Measurements from ENCODE around the gene MBNL1.
"Not testable (repeated sequence)": the region's sequence is repeated elsewhere in the genome, so short reads cannot be mapped to it uniquely, and the experiment has no call there.

Gene MBNL1

DNA sequence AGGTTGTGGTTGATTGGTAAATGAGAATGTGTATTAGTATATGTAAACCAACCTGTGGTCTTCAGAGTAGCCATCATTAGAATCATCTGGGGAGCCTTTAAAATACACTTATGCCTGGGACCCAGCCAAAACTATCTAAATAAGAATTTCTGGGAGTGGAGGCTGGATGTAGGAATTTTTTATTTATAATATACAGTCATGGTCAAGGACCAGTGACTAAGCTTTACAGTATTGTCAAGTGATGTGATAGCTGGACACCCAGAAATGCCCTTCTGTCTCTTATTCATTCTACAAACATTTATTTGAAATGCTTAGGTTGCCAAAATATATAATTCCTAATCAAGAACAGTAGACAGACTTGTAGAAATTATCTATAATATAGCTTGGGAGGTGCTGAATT is 132.2 kb downstream of the MBNL1 start:
- DNase-seq (ENCODE audit: low read depth, low spot score) = no peak

DNA sequence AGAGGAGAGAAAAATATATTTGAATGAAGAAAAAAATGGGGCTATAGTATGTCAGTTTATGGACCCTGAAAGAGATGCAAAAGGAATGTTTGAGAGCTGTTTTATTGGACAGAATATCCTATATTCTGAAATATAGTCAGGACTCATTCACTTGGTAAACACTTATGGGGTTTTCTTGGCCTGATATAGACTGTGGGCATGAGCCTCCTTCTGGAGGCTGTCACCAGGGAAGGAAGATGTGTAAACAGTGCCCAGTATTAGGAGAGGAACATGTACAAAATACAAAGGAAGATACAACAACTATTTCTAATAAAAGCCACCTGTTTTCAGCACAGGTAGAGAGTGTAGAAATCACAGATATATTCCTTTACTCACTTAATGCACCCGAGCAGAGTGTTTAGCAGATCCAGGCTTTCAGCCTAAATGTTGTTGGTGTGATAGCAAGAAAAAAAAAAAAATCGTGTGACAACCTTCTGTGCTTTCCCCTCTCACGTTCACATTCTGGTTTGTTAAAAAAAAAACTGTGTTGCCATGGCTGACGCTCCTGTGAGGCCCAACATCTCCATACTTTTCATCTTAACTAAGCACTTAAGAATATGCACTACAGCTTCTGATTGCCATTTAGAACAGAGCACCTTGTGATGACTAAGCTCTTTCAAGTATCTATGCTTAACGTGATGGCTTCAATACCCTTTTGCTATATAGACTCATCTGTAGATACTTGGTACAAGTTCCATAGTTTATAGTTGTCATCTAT is 134.1 kb downstream of the MBNL1 start:
- DNase-seq (ENCODE audit: low read depth, low spot score) = no peak

DNA sequence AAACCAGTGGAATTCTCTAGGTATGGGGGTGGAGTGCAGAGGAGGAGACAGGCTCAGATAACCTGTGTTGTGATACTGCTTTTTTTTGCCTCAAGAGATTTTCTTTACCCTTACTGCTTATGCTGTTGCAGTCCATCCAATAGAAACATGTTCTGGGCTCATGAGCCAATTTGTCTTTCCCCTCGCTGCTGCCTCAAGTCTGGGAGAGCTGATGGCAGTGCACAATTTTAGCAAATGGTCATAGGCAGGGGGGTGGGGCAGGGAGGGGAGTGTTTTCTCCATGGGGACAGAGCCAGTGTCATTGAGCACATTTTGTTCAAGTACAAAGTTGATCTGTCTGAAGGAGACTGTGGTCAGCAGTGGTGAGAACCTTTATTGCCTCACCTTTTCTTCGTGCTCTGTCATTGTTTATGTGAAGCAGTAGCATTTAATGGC is 134.9 kb downstream of the MBNL1 start:
- no peak for DNase-seq (ENCODE audit: low read depth, low spot score)

DNA sequence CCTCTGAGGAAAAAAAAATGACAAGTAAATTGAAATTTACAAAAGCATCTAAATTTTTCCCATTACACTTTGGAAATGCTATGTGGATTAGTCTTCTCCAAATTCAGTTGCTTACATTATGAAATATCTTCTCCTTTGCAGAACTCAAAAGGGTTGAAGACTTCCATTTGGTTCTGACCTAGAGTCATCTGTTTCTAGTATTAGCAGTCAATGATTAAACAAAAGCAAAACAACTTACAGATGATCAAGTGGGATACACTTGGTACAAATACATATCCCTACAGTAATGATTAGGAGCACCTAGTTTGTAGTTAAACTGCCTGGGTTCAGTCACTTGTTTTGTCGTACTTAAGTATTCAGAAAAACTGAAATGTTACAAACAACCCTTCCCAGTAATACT is 136.2 kb downstream of the MBNL1 start:
- no peak for DNase-seq (ENCODE audit: low read depth, low spot score)

DNA sequence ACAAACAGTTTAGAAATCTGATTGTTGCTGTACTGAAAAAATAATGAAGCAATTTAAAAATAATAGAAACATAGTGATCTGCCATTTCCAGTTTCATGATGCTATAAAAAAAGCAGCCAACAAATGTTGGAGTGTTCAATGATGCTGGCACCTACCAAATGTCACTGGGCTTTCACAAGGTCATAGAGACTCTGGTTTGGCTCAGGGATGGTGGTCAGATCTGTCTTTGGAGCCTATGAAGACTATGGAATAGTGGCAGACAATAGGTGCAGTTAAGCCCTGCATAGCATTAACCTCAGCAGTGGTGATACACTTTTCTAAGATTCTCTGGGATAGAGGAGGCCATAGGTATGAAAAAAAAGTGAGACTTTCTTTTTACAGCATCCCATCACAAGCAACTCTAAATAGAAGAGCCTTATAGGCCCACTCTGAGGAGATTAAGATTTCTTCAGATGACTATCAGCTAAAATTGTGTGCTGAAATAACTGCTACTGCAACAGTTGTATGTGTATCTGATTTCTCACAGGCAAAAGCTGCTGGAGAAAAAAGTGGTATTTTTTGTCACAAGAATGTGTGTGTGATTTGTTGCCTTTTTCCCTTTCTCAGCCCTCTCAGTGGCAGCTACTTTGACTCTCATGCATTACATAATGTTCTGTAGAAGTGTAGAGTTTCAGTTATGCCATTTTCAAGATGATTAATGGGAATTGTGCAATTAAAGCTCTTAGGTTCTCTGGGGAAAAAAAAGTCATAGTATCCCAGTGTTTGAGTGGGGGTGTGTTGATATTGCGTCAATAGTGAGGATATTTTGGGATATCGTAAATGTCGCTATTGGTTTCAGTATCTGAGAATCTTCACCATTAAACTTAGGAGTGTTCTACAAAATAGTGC is 137.4 kb downstream of the MBNL1 start:
- no peak for DNase-seq (ENCODE audit: low read depth, low spot score)

DNA sequence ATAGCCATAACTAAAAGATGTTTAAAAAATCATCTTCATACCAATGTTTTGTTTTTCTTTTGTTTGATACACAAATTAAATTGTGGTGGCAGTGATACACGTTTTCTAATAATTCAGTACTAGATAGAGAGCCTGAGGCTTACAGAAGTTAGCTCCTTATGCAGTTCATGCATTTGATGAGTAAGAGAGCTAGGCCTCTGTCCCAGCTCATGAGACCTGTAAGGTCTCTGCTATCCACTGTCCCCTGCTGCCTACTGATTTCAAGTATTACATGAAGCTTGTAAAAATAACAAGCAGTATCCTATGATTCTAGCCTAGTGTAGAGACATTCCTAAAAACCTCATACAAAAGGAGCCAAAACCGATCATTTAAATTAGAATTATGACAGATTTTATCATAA is 144.5 kb downstream of the MBNL1 start:
- DNase-seq (ENCODE audit: low read depth, low spot score) = no peak

DNA sequence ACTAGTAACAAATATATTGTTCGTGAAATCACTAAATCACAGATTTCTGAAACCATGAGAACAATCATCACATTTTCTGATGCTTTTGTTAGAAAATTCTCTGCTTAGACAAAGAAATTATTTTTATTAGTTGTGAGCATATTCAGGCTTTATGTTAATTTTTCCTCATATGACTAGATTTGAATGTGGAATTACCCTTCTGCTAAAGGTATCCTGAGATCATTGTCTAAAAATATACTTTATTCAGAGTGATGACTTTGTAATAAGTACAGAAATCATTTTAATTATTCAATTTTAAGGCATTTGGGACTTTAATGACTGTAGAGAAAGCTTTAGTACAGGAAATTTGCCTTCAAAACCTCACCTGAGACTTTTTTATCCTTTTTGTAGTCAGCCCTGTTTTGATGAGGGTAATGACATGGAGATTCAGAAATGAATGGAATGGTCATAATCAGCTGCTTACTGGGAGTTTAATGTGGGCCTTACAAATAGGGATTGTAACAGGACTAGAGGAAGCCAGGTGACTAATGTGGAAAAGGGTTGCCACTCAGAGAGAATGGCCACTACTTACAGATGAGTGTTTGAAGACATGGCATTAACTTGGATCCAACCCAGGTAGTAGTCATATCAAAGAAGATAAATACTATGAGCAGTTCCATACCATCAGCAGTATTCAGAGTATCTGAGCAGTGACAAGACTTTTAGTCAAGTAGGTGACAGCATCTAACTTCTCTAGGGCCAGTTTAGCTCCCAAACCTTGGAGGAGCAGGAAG is 148.3 kb downstream of the MBNL1 start:
- no peak for DNase-seq (ENCODE audit: low read depth, low spot score)

DNA sequence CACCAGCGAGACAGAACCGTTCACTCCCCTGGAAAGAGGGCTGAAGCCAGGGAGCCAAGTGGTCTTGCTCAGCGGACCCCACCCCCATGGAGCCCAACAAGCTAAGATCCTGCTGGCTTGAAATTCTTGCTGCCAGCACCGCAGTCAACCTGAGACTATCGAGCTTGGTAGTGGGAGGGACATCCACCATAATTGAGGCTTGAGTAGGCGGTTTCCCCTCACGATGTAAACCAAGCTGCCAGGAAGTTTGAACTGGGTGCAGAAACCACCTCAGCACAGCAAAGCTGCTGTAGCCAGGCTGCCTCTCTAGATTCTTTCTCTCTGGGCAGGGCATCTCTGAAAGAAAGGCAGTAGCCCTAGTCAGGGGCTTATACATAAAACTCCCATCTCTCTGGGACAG is 151.0 kb downstream of the MBNL1 start:
- no peak for DNase-seq (ENCODE audit: low read depth, low spot score)

DNA sequence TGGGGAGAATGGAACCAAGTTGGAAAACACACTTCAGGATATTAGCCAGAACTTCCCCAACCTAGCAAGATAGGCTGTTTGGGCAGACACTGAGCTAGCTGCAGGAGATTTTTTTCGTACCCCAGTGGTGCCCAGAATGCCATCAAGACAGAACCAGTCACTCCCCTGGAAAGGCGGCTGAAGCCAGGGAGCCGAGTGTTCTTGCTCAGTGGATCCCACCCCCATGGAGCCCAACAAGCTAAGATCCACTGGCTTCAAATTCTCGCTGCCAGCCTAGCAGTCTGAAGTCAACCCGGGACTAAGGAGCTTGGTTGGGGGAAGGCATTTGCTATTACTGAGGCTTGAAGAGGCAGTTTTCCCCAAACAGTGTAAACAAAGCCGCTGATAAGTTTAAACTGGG is 152.4 kb downstream of the MBNL1 start:
- no peak for DNase-seq (ENCODE audit: low read depth, low spot score)

DNA sequence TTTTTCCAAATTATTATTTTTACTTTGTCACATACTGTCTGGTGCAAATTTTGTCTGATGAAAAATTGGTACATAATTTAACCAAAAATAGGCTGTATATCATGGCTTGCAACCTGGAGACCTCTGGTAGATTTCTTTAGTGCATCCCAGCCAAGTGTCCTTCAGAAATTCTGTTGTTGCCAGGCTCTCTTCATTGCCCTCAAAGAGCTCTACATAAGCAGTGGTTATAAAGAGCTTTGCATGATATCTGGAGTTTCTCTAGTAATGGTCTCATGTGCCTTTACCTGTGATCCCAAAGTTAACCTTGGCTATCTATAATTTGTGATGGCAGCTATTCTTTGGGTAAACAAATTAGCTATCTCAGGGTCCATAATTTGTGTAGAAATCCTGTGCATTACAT is 157.7 kb downstream of the MBNL1 start:
- DNase-seq (ENCODE audit: low read depth, low spot score) = no peak

DNA sequence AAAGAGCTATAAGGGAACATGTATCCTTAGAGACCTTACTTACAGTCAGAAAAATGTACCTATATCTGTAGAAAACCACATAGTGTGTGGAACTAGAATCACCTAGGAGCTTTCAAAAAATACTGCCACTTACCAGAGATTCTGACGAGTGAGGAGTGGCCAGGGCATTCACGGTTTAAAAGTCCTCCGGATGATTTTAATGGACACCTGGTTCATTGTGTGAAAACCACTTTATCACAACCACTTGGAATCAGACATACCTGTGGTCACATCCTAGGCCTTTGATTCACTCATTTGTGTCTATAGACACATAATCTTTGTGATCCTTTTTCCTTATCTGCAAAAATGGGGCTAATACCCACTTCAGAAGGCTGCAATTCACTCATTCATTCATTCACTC is 159.8 kb downstream of the MBNL1 start:
- DNase-seq (ENCODE audit: low read depth, low spot score) = no peak

DNA sequence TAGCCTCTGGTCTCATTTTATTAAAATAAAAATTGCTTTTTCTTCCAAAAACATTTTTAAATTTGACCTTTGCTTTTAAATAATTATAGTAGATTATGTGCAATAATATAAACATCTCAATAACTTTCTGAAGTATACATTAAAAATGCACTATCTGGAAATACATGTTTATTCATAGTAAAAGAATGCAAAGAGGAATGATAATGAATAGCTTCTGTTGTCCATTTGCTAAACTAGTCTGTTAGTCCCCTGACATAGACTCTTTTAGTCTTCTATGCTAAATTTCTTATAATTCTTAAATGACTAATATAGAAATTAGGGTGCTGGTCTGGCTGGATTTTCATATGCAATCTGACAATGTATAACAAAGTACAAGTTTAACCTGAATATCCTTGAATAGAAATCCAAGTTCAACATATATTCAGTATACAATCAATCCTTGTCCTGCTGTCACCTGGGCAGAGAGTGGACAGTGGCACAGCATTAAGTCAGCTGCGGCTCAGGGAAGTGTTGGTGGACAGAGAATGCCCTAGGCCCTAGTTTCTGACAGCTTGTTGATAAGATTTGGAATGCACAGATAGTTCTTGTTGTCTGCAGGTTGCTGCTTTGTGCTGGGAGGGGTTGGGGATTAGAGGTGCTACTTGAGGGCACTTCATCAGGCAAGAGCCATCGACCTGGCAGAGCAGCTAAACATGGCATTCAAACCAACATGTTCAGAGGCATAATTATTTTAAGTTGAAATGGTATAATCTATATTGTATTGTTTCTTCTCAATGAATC is 161.7 kb downstream of the MBNL1 start:
- DNase-seq (ENCODE audit: low read depth, low spot score) = no peak

DNA sequence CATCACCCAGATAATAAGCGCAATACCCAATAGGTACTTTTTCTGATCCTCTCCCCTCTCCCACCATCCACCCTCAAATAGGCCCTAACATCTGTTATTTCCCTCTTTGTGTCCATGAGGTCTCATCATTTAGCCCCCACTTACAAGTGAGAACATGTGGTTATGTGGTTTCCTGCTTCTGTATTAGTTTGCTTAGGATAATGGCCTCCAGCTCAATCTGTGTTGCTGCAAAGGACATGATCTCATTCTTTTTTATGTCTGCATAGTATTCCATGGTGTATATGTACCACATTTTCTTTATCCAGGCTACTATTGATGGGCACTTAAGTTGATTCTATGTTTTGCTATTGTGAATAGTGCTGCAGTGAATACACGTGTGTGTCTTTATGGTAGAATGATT is 165.4 kb downstream of the MBNL1 start:
- DNase-seq (ENCODE audit: low read depth, low spot score) = no peak

DNA sequence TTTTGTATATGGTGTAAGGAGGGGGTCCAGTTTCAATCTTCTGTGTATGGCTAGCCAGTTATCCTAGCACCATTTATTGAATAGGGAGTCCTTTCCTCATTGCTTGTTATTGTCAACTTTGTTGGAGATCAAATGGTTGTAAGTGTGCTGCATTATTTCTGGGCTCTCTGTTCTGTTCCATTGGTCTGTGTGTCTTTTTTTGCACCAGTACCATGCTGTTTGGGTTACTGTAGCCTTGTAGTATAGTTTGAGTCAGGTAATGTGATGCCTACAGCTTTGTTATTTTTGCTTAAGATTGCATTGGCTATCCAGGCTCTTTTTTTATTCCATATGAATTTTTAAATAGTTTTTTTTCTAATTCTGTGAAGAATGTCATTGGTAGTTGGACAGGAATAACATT is 166.5 kb downstream of the MBNL1 start:
- not testable (repeated sequence) for DNase-seq (ENCODE audit: low read depth, low spot score)

DNA sequence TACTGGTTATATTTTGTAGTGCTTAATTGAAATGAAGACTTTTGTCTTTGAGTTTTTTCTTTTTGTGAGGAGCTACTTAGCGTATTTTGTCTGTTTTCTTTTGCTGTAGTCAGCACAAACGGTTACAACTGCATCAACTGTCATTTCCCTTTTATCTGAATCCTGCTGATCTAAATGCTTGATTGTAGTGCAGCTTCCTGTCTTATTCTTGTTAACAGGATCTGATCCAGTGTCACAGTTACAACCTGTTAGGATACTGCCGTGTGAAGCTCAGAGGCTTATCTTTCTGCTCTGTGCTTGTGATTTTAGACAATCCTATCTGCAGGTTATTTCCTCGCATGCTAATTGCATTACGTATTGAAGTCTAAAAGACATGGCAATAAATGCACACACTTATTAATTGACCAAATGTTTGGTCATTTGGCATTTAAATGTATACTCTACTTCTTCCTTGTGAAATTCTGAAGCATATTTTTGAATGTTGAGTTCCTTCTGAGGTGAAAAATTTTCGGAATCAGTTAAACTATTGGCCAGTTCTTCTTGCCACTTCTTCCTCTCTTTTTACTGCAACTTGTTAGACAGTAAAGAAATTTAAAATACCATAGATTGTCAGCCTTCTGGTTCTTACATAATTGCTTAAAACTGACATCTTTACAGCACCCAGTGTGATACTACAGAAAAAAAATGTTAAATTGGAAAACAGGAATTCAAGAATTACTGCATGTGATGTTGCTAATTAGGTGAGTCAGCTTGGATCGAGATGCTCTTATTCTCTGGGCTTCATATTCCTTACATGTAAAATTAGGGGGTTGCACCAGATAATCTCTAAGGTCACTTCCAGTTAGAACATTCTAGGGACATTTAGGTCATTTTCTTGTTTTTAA is 168.2 kb downstream of the MBNL1 start:
- no peak for DNase-seq (ENCODE audit: low read depth, low spot score)

DNA sequence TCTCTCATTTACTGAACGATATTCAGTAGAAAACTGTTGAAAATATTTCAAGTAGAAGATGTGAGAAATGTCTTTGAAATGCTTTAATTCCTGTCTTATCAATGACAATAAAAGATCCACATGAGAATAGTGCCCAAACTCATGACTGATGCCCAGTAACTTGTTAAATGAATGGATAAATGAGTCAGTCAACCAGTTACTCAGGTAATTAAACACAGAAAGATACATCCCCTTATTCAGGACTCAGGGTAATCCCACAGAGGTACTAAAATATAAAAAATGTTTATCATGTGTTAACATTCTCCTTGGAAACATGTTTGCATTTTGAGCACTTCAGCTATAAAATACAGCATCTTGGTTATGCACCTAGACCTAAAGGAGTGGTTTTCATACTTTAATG is 169.5 kb downstream of the MBNL1 start:
- no peak for DNase-seq (ENCODE audit: low read depth, low spot score)

DNA sequence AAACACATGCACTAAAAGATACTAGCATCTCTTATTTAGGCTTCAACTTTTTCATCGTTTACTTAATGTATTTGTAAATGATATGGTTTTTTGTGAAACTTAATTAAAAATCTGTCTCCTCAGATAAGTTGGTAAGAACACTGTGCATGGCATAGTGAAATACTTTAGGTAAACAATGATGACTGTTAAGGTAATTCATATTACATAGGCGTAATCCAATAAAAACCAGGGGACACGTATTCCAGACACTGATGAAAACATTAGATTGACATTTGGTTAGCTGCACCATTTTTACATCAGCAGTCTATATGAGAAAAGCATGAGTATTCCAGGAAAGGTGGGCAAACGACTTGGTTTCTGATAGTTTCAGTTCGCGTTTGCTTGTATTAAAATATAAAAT is 170.0 kb downstream of the MBNL1 start:
- DNase-seq (ENCODE audit: low read depth, low spot score) = no peak

DNA sequence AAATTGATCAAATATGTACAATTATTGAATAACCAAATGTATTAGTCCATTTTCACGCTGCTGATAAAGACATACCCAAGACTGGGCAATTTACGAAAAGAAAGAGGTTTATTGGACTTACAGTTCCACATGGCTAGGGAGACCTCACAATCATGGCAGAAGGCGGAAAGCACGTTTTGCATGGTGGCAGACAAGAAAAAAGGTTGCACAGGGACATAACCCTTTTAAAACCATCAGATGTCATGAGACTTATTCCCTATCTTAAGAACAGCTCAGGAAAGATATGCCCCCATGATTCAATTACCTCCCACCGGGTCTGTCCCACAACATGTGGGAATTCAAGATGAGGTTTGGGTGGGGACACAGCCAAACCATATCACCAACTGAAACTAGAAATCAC is 171.5 kb downstream of the MBNL1 start:
- DNase-seq (ENCODE audit: low read depth, low spot score) = not testable (repeated sequence)

DNA sequence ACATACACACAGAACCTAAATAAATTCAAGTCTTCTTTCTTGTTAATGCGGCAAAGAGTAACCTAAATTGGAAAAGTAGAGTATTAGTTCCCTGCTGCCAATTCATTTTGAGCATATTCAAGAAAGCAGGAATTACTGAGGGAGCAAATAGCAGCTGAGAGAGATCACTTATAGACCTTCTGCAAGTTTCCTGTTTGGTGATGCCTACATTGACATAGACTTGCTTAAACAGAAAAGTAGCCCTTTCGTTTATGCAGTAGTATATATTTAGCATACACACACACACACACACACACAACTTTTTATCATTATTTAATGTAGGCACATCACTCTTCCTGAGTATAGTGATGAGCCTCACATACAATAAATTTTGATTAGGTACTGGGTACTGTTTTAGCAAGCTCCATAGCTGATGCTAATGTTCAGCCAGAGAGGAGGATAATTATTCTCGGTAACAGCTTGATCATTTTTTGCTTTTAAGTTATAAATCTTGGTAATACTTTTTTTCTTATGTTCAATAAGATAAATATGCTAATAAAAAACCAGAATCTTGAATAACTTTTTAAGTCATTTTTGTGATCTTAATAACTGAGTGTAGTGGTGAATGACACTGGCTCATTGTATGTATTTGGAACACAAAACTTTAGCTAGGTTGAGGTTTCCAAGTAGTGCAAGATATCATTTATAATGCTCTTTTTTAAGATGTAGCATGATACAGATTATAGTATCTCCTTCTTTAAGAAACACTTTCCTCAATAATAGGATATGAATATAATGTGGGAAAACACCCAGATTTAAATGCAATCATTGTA is 174.7 kb downstream of the MBNL1 start:
- no peak for DNase-seq (ENCODE audit: low read depth, low spot score)

Measured in iPS DF 19.7 (cell line).